Mucosa of descending colon (tissue), 3 donors: ENCODE results near the gene CCN6. TPM values are rescaled to one million over a fixed set of nuclear protein-coding genes. Genes with fewer than 3 reads are reported as not detected.

Experiments used
- ATAC-seq: fragments of 200-7000 bp; cut with Tn5 transposase; one replicate; pipeline ENCODE4 v1.9.1; 2020; ENCODE audit warnings: mild to moderate bottlenecking, moderate library complexity
- DNase-seq, 3 donors: peaks; one replicate each; pipeline ENCODE4 v3.0.0-alpha.2; 2020
- H3K36me3 ChIP-seq: fragments of 200-600 bp; one replicate; pipeline ENCODE4 v1.8.0; 2021; ENCODE audit warnings: low read depth, mild to moderate bottlenecking
- H3K4me1 ChIP-seq: fragments of 200-600 bp; one replicate; pipeline ENCODE4 v1.8.0; 2021; ENCODE audit warnings: low read depth, mild to moderate bottlenecking
- H3K4me3 ChIP-seq: fragments of 200-600 bp; one replicate; pipeline ENCODE4 v1.8.0; 2021; ENCODE audit warnings: mild to moderate bottlenecking
- H3K9me3 ChIP-seq: fragments of 200-600 bp; one replicate; pipeline ENCODE4 v1.8.0; 2021; ENCODE audit warnings: mild to moderate bottlenecking
- CTCF ChIP-seq: fragments of 200-600 bp; IDR thresholded peaks from one replicate; pipeline ENCODE4 v1.8.0; 2022; ENCODE audit warnings: antibody characterized with exemption, mild to moderate bottlenecking
- intact Hi-C, 2 donors: fragments of 100-400 bp; cut with DNase I in 1 of 2; cut with micrococcal nuclease in 1 of 2; formaldehyde crosslinking; loops; one replicate each; pipeline versions ENCODE4 v1.11.0 to v1.11.1; 2022; cut with DNase I, micrococcal nuclease
- total RNA-seq, 3 donors: library from RNA; stranded (reverse); fragmentation: NEBNext Ultra II Directional in 2 of 3; extraction: Animal tissue kit (Norgen Biotek cat#: 25700) in 2 of 3; gene quantifications; one replicate each; pipeline versions ENCODE4 v1.2.1 to v1.2.4, GENCODE V29; 2021 to 2023
- donor health status: DM: no; HTN: no; CAD: no; lungs with moderate emphysema.
- donor health status: DM: no; HTN: no; CAD: no.
- donor health status: DM: no; HTN: yes; CAD: no.

CCN6 gene
- total RNA-seq, 3 donors from 2014 or later, result not detected

DNA sequence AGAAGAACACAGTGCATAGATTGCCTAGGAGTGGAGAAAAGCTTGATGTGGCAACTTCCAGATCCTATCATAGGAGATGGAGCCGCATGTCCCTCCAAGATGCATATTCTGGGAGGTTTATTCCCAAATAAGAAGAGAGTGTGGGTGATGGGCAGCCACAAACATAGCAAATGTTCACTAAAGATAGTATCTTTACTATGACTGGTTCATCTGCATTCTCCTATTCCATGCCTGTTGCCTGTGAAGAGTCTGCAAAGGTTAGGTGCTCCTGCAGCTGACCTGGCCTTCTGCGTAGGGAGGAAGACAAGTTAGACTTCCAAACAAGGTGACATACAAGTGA lies 14.5 kb upstream of the CCN6 start:
- Histone ChIP-seq H3K36me3 (no peaks in the 10 kb centered on the region), H3K4me3 (no peak overlapping the region), H3K9me3 (no peaks in the 10 kb centered on the region), H3K4me1 (no peaks in the 10 kb centered on the region)
- intact Hi-C loops, result no loop called here
- DNase-seq (no peak), ATAC-seq (no peak)
- no peak for TF ChIP-seq CTCF

DNA sequence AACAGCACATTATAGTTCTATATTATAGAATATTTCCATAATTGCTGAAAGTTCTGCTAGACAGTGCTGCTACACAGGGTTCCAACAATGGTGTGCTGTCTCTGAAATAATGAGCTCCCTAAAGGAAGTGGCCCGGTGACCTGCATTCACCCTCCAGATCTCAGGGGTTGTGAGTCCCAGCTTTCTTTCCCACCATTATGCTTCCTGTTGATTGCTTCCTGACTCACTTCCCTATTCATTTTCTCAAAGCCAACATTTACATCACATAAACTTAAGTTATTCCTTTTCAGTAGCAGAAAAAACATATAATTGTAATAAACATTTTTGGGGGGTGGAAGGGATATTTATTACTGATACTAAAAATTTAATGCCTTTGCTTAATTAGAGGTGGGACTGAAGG lies 12.9 kb upstream of the CCN6 start:
- DNase-seq (no peak), ATAC-seq (no peak)
- no peaks in the 10 kb centered on the region for H3K4me1 ChIP-seq
- H3K9me3 ChIP-seq, result no peaks in the 10 kb centered on the region
- intact Hi-C loops, result loop anchor here in 1 of 2 donors (5.0 kb wide), 1 partner anchor 329 kb away; no protein-coding TSS in a partner anchor
- no peak overlapping the region for H3K4me3 ChIP-seq
- H3K36me3 ChIP-seq, result no peaks in the 10 kb centered on the region
- no peak for TF ChIP-seq CTCF

GRCh38 chr6:112041535-112041934 lies 12.4 kb upstream of the CCN6 start:
- intact Hi-C loops, result loop anchor here in 1 of 2 donors (5.0 kb wide), 1 partner anchor 329 kb away; no protein-coding TSS in a partner anchor
- no peak for TF ChIP-seq CTCF
- no peak for ATAC-seq

DNA sequence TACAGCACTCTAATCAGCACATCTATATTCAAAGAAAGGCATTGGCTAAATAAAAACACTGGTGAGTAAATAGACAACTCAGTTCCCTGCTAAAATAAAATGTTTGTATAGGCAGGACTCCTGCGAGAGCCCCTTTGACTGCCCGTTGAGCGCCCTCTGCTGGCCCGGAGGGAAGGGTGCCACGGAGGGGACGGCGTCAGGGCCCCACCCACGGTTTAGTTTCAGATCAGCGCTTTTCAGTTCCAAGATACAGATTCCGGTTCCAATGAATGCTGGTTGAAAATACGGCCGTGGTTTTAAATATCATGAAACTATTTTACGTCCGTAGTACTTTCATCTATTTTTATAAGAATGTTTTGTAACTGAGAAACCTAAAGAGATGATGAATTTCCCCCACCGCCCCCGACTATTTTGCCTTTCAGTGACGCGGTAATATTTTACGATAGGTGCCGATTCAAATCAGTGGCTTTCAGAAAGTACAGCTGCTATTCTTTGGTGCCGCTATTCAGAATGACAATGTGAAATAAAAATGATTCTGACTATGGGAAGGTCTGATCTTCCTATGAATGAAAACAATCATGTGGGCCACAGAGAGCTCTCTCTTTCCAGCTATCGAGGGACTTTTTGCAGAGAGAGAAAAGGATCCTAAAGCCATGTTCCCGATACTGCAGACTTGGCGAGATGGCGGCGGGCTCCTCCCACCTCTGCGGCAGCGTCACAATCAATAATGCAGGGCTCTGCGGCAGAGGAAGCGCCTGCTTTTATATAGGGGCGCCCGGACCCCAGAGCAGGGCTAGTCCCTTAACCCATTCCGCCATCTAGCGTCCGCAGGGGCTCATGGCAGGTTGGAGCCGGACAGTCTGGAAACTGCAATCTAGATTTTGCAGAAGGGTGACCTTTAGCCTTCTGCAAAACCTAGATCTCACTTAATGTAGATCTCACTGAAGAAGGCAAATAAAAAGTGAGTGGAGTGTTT lies 10.6 kb upstream of the CCN6 start:
- intact Hi-C loops, result loop anchor here (2.0 to 5.0 kb wide), 2 partner anchors 331 to 337 kb away; no protein-coding TSS in a partner anchor
- Histone ChIP-seq H3K4me1 (no peaks in the 10 kb centered on the region), H3K9me3 (no peaks in the 10 kb centered on the region), H3K36me3 (no peaks in the 10 kb centered on the region), H3K4me3 (peak overlapping the region; percentile 31)
- peak; percentile 90 to 92 (median 91) for DNase-seq
- ATAC-seq, result peak; percentile 97
- TF ChIP-seq CTCF, result peak; percentile 99

More at GRCh38 chr6:112041535-112041934, 12.4 kb upstream of the CCN6 start:
- H3K9me3 ChIP-seq, result no peaks in the 10 kb centered on the region
- no peaks in the 10 kb centered on the region for H3K36me3 ChIP-seq
- no peak overlapping the region for H3K4me3 ChIP-seq
- DNase-seq, result no peak
- no peaks in the 10 kb centered on the region for H3K4me1 ChIP-seq

DNA sequence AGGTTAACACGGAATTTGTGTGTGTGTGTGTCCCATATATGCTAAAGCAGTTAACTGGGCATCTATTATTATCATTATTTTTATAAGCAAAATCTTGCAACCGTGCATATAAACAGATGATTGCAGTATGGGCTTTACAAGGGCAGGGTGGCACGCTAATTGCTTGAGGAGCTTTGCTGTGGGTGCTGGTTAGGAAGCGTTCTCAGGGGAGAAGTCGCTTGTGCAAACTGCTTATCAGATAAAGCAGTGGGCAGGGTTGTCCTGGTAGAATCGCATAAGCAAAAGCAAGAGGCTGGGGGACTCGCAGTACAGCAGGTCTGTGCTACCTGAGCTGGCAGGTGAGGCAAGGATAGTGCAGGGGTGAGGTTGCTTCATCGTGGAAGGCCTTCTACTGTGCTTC lies 9.7 kb upstream of the CCN6 start:
- TF ChIP-seq CTCF, result no peak
- Histone ChIP-seq H3K36me3 (no peaks in the 10 kb centered on the region), H3K4me3 (no peak overlapping the region), H3K9me3 (no peaks in the 10 kb centered on the region), H3K4me1 (no peaks in the 10 kb centered on the region)
- intact Hi-C loops, result loop anchor here in 1 of 2 donors (5.0 kb wide), 1 partner anchor 332 kb away; no protein-coding TSS in a partner anchor
- DNase-seq, result no peak
- ATAC-seq, result no peak
